H9 (cell line): ENCODE results near the gene MSI2. TPM values are rescaled to one million over a fixed set of nuclear protein-coding genes. Genes with fewer than 3 reads are reported as not detected.

Experiments used
- DNase-seq: peaks from one replicate; pipeline ENCODE4 v3.0.0-alpha.2; 2017
- H2AFZ ChIP-seq: one replicate; pipeline ENCODE4 v1.6.1; 2013; ENCODE audit warnings: mild to moderate bottlenecking, low read length, control low read depth, moderate library complexity
- H2AK5ac ChIP-seq: 2 replicates; pipeline ENCODE4 v1.6.1; 2013; ENCODE audit warnings: low read length, control low read depth, mixed read lengths; ENCODE audit not compliant: insufficient read length
- H2BK120ac ChIP-seq: one replicate; pipeline ENCODE4 v1.6.1; 2013; ENCODE audit warnings: low read depth, mild to moderate bottlenecking, low read length, control low read depth, inconsistent platforms; ENCODE audit not compliant: poor library complexity, severe bottlenecking
- H2BK12ac ChIP-seq: 2 replicates; pipeline ENCODE4 v1.6.1; 2013; ENCODE audit warnings: low read length, control low read depth, mixed read lengths, low read depth; ENCODE audit not compliant: insufficient read length
- H2BK15ac ChIP-seq: 2 replicates; pipeline ENCODE4 v1.6.1; 2013; ENCODE audit warnings: low read depth, low read length, control low read depth
- H2BK20ac ChIP-seq: one replicate; pipeline ENCODE4 v1.6.1; 2013; ENCODE audit warnings: low read depth, mild to moderate bottlenecking, low read length, control low read depth, inconsistent platforms; ENCODE audit not compliant: poor library complexity, severe bottlenecking
- H2BK5ac ChIP-seq: 2 replicates; pipeline ENCODE4 v1.6.1; 2013; ENCODE audit warnings: low read length, control low read depth, mixed read lengths; ENCODE audit not compliant: insufficient read length
- H3K14ac ChIP-seq: 2 replicates; pipeline ENCODE4 v1.6.1; 2013; ENCODE audit warnings: low read length, control low read depth; ENCODE audit not compliant: insufficient read depth
- H3K18ac ChIP-seq: 2 replicates; pipeline ENCODE4 v1.6.1; 2013; ENCODE audit warnings: low read depth, mild to moderate bottlenecking, mixed read lengths, low read length, control low read depth; ENCODE audit not compliant: insufficient read length
- H3K23ac ChIP-seq: 2 replicates; pipeline ENCODE4 v1.6.1; 2013; ENCODE audit warnings: low read length, control low read depth, mixed read lengths, low read depth; ENCODE audit not compliant: insufficient read length
- H3K23me2 ChIP-seq: 2 replicates; pipeline ENCODE4 v1.6.1; 2013; ENCODE audit warnings: low read depth, mild to moderate bottlenecking, mixed read lengths, low read length, control low read depth; ENCODE audit not compliant: insufficient read length, poor library complexity, severe bottlenecking
- H3K27ac ChIP-seq: 2 replicates; pipeline ENCODE4 v1.5.1; 2013; ENCODE audit warnings: low read length, control low read depth, mixed read lengths, low read depth; ENCODE audit not compliant: insufficient read length
- H3K27me3 ChIP-seq: 2 replicates; pipeline ENCODE4 v1.6.1; 2013; ENCODE audit warnings: low read length, control low read depth, inconsistent platforms; ENCODE audit not compliant: insufficient read depth
- H3K4ac ChIP-seq: 2 replicates; pipeline ENCODE4 v1.6.1; 2013; ENCODE audit warnings: low read depth, mild to moderate bottlenecking, control low read depth, inconsistent platforms, low read length, moderate library complexity
- H3K4me1 ChIP-seq: 2 replicates; pipeline ENCODE4 v1.6.1; 2013; ENCODE audit warnings: low read length, control low read depth, inconsistent platforms; ENCODE audit not compliant: insufficient read depth
- H3K4me2 ChIP-seq: 2 replicates; pipeline ENCODE4 v1.6.1; 2013; ENCODE audit warnings: low read length, control low read depth, mixed read lengths; ENCODE audit not compliant: insufficient read length, insufficient read depth
- H3K56ac ChIP-seq: 2 replicates; pipeline ENCODE4 v1.6.1; 2013; ENCODE audit warnings: low read depth, mild to moderate bottlenecking, mixed read lengths, low read length, control low read depth; ENCODE audit not compliant: insufficient read length
- H3K79me1 ChIP-seq: 2 replicates; pipeline ENCODE4 v1.6.1; 2013; ENCODE audit warnings: low read depth, mild to moderate bottlenecking, moderate library complexity, low read length, control low read depth, inconsistent platforms; ENCODE audit not compliant: insufficient read depth, poor library complexity, severe bottlenecking
- H3K79me2 ChIP-seq: 2 replicates; pipeline ENCODE4 v1.6.1; 2013; ENCODE audit warnings: low read length, control low read depth, inconsistent platforms; ENCODE audit not compliant: insufficient read depth
- H3K9ac ChIP-seq: 2 replicates; pipeline ENCODE4 v1.6.1; 2013; ENCODE audit warnings: low read length, control low read depth, mixed read lengths; ENCODE audit not compliant: insufficient read length; ENCODE audit errors: extremely low read depth
- H3K9me3 ChIP-seq: one replicate; pipeline ENCODE4 v1.6.1; 2013; ENCODE audit warnings: low read depth, low read length, inconsistent platforms; ENCODE audit not compliant: control insufficient read depth
- H3T11ph ChIP-seq: one replicate; pipeline ENCODE4 v1.6.1; 2013; ENCODE audit warnings: mild to moderate bottlenecking, low read length, control low read depth, inconsistent platforms
- H4K20me1 ChIP-seq: one replicate; pipeline ENCODE4 v1.6.1; 2013; ENCODE audit not compliant: control insufficient read depth, insufficient read length, insufficient read depth
- H4K5ac ChIP-seq: 2 replicates; pipeline ENCODE4 v1.6.1; 2013; ENCODE audit warnings: low read depth, mild to moderate bottlenecking, mixed read lengths, low read length, control low read depth; ENCODE audit not compliant: insufficient read length
- H4K8ac ChIP-seq: replicated peaks from 2 replicates; pipeline ENCODE4 v1.6.1; 2013; ENCODE audit warnings: low read length, control low read depth, mixed read lengths, low read depth; ENCODE audit not compliant: insufficient read length
- H4K91ac ChIP-seq: 2 replicates; pipeline ENCODE4 v1.6.1; 2013; ENCODE audit warnings: low read depth, mild to moderate bottlenecking, moderate library complexity, mixed read lengths, low read length, control low read depth; ENCODE audit not compliant: insufficient read length
- H3K27ac Mint-ChIP-seq, 3 experiments: 2 replicates in 2 of 3; 3 replicates in 1 of 3; pipeline ENCODE4 v1.8.0; 2020 to 2021; ENCODE audit warnings: mixed read lengths in 3 of 3, mild to moderate bottlenecking in 1 of 3, moderate library complexity in 1 of 3
- H3K27me3 Mint-ChIP-seq: 2 replicates; pipeline ENCODE4 v1.8.0; 2021; ENCODE audit warnings: low read depth, mild to moderate bottlenecking, moderate library complexity, mixed read lengths
- H3K36me3 Mint-ChIP-seq, 3 experiments: 2 replicates in 2 of 3; 3 replicates in 1 of 3; pipeline ENCODE4 v1.8.0; 2020 to 2021; ENCODE audit warnings: low read depth in 3 of 3, mixed read lengths in 3 of 3; ENCODE audit not compliant: insufficient read depth in 1 of 3
- H3K4me1 Mint-ChIP-seq, 2 experiments: 2 replicates each; pipeline ENCODE4 v1.8.0; 2020; ENCODE audit warnings: mixed read lengths in 2 of 2
- H3K4me3 Mint-ChIP-seq, 2 experiments: 2 replicates in 1 of 2; 3 replicates in 1 of 2; pipeline ENCODE4 v1.8.0; 2020 to 2021; ENCODE audit warnings: mild to moderate bottlenecking in 2 of 2, mixed read lengths in 2 of 2, moderate library complexity in 1 of 2
- H3K9me3 Mint-ChIP-seq, 2 experiments: 2 replicates in 1 of 2; 3 replicates in 1 of 2; pipeline ENCODE4 v1.8.0; 2020; ENCODE audit warnings: mild to moderate bottlenecking in 2 of 2, mixed read lengths in 2 of 2, moderate library complexity in 1 of 2
- CTCF ChIP-seq: fragments of 200-600 bp; sonication (generic); conservative IDR thresholded peaks from 3 replicates; pipeline ENCODE4 v1.8.0; 2021; ENCODE audit warnings: antibody characterized with exemption, mild to moderate bottlenecking
- WGBS: extraction: QIAGEN DNeasy Blood & Tissue Kit; methylation state at CpG from one replicate; pipeline ENCODE4 v1.1.7; 2013; ENCODE audit warnings: missing lambda C conversion rate, low lambda C conversion rate, mixed read lengths; ENCODE audit not compliant: insufficient read length; ENCODE audit errors: extremely low coverage; 5-methylcytosine and 5-hydroxymethylcytosine counted together
- total RNA-seq: library from RNA; stranded (reverse); gene quantifications from 2 replicates; pipeline ENCODE4 v1.2.1, GENCODE V29; 2021

MSI2 gene
- total RNA-seq, 1 experiment from 2014 or later, result 98.5 TPM

DNA sequence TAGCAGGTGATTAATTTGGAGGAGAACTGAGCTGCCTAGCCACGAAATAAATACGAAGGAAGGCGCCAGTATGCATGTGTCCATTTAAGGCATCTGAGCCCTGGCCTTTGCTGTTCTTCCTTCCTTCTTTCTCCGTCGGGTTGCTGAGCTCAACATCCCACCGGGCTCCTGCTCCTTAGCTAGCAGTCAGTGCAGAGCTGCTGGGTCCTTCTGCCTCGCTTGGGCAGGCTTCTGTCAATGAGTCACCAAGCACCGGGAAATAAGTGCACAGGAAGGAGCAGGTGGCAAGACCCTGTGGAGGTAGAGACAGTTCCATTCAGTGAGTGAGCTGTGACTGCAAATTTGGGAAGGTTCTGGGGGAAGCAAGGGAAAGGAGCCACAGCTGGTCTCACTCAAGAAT lies 368.1 kb downstream of the MSI2 start:
- H3K18ac ChIP-seq, result no peak overlapping the region
- no peak overlapping the region for H3K4me2 ChIP-seq
- no peak overlapping the region for H2BK15ac ChIP-seq
- no peak overlapping the region for H4K5ac ChIP-seq
- H3K4me3 Mint-ChIP-seq, result no peak overlapping the region
- no peaks in the 10 kb centered on the region for H3K9me3 ChIP-seq
- no peak overlapping the region for H2BK120ac ChIP-seq
- no CpG with 5 or more reads among the region's 8 CpGs for WGBS
- H3K4me1 Mint-ChIP-seq, result peaks cover 0 to 6% of the 10 kb centered on the region in 2 experiments; a peak in 2 of 4 replicates
- no peaks in the 10 kb centered on the region; the same call in 1 of the 2 replicates for H3K27me3 Mint-ChIP-seq
- no peak overlapping the region for H3K4ac ChIP-seq
- peak overlapping the region in 1 of 3 experiments; percentile 80; a peak in 3 of 7 replicates for H3K27ac Mint-ChIP-seq
- no peak overlapping the region for H2BK5ac ChIP-seq
- DNase-seq, result no peak
- H3K56ac ChIP-seq, result no peak overlapping the region
- H4K8ac ChIP-seq, result no peak overlapping the region
- no peak for TF ChIP-seq CTCF
- no peak overlapping the region for H2AK5ac ChIP-seq
- H3K27me3 ChIP-seq, result no peaks in the 10 kb centered on the region
- H3K79me2 ChIP-seq, result no peaks in the 10 kb centered on the region
- no peak overlapping the region for H3K14ac ChIP-seq
- peaks cover 0 to 15% (median 14%) of the 10 kb centered on the region in 3 experiments; a peak in 5 of 7 replicates for H3K36me3 Mint-ChIP-seq
- no peaks in the 10 kb centered on the region for H4K20me1 ChIP-seq
- no peaks in the 10 kb centered on the region for H3K4me1 ChIP-seq
- no peak overlapping the region for H3T11ph ChIP-seq
- no peak overlapping the region for H3K23ac ChIP-seq
- H2BK20ac ChIP-seq, result no peak overlapping the region
- no peaks in the 10 kb centered on the region for H3K9me3 Mint-ChIP-seq
- no peaks in the 10 kb centered on the region for H3K79me1 ChIP-seq
- H2AFZ ChIP-seq, result no peak overlapping the region
- no peak overlapping the region for H3K27ac ChIP-seq
- no peak overlapping the region for H3K9ac ChIP-seq
- H3K23me2 ChIP-seq, result no peaks in the 10 kb centered on the region
- no peak overlapping the region for H2BK12ac ChIP-seq
- H4K91ac ChIP-seq, result no peak overlapping the region
